HL-60/S4 (cell line): ENCODE data around the gene LIMS1.
"Not testable (repeated sequence)": the region's sequence is repeated elsewhere in the genome, so short reads cannot be mapped to it uniquely, and the experiment has no call there.

Experiments
- in situ Hi-C: fragments of 300-500 bp; cut with MboI; formaldehyde crosslinking; loops from 2 replicates; pipeline ENCODE4 v1.14.3; 2022; ENCODE audit warnings: low sequenced_read_pairs

Gene LIMS1

GRCh38 chr2:108701208-108701607, 166.9 kb downstream of the LIMS1 start:
- in situ Hi-C loops, result no loop called here

- in situ Hi-C loops, result no loop called here
Measured at GRCh38 chr2:108701806-108702205, 167.5 kb downstream of the LIMS1 start.

GRCh38 chr2:108704871-108705270, 170.6 kb downstream of the LIMS1 start:
- in situ Hi-C loops, result no loop called here

- in situ Hi-C loops, result no loop called here
Measured at GRCh38 chr2:108707300-108707699, 173.0 kb downstream of the LIMS1 start.

- in situ Hi-C loops, result not testable (repeated sequence)
Measured at GRCh38 chr2:108716971-108717370, 182.7 kb downstream of the LIMS1 start.

GRCh38 chr2:108719149-108720044, 185.1 kb downstream of the LIMS1 start, which contains the start of gene RANBP2:
RANBP2 (plus strand) TSS chr2:108719482; CDS start chr2:108719607, 125 bp downstream.
- in situ Hi-C loops, result no loop called here

GRCh38 chr2:108726048-108726447, 191.8 kb downstream of the LIMS1 start:
- in situ Hi-C loops, result not testable (repeated sequence)

- in situ Hi-C loops, result not testable (repeated sequence)
Measured at GRCh38 chr2:108734656-108735055, 200.4 kb downstream of the LIMS1 start.
